GM23338 (cell line): Measurements from ENCODE around the gene SH2D5. TPM values are rescaled to one million over a fixed set of nuclear protein-coding genes. Genes with fewer than 3 reads are reported as not detected.

Experiments
- ATAC-seq: fragments of 200-7000 bp; cut with Tn5 transposase; 3 replicates; pipeline ENCODE4 v1.9.1; 2020
- DNase-seq: peaks from one replicate; pipeline ENCODE4 v3.0.0-alpha.2; 2015; ENCODE audit warnings: low spot score
- H2AFZ ChIP-seq: fragments of 200-600 bp; sonication (generic); 2 replicates; pipeline ENCODE4 v1.8.0; 2016; ENCODE audit warnings: antibody characterized with exemption, mild to moderate bottlenecking, moderate library complexity
- H3F3A ChIP-seq: fragments of 200-600 bp; sonication (generic); replicated peaks from 2 replicates; pipeline ENCODE4 v1.8.0; 2017; ENCODE audit warnings: antibody characterized with exemption, mixed run types, low read depth
- H3K27ac ChIP-seq: fragments of 200-600 bp; sonication (generic); 2 replicates; pipeline ENCODE4 v1.6.1; 2016; ENCODE audit warnings: low read depth
- H3K27me3 ChIP-seq: fragments of 200-600 bp; sonication (generic); 2 replicates; pipeline ENCODE4 v1.8.0; 2016; ENCODE audit warnings: mild to moderate bottlenecking, mixed run types, moderate library complexity; ENCODE audit not compliant: insufficient read depth
- H3K36me3 ChIP-seq: fragments of 200-600 bp; sonication (generic); 2 replicates; pipeline ENCODE4 v1.8.0; 2016; ENCODE audit warnings: mild to moderate bottlenecking; ENCODE audit not compliant: insufficient read depth
- H3K4me1 ChIP-seq: fragments of 200-600 bp; sonication (generic); 2 replicates; pipeline ENCODE4 v1.8.0; 2016; ENCODE audit warnings: mild to moderate bottlenecking, moderate library complexity; ENCODE audit not compliant: insufficient read depth
- H3K4me2 ChIP-seq: fragments of 200-600 bp; sonication (generic); 2 replicates; pipeline ENCODE4 v1.7.1; 2017; ENCODE audit warnings: mixed run types
- H3K4me3 ChIP-seq: fragments of 200-600 bp; sonication (generic); 2 replicates; pipeline ENCODE4 v1.6.1; 2016; ENCODE audit warnings: mixed run types
- H3K79me2 ChIP-seq: fragments of 200-600 bp; sonication (generic); replicated peaks from 2 replicates; pipeline ENCODE4 v1.8.0; 2017; ENCODE audit warnings: mild to moderate bottlenecking; ENCODE audit not compliant: insufficient read depth
- H3K9me2 ChIP-seq: fragments of 200-600 bp; sonication (generic); 2 replicates; pipeline ENCODE4 v1.8.0; 2017; ENCODE audit not compliant: insufficient read depth
- H4K20me1 ChIP-seq: fragments of 200-600 bp; sonication (generic); replicated peaks from 2 replicates; pipeline ENCODE4 v1.8.0; 2017; ENCODE audit warnings: mild to moderate bottlenecking; ENCODE audit not compliant: insufficient read depth
- H3K27ac Mint-ChIP-seq: 2 replicates; pipeline ENCODE4 v1.8.0; 2020; ENCODE audit warnings: inconsistent platforms, mild to moderate bottlenecking, moderate library complexity, mixed read lengths
- H3K27me3 Mint-ChIP-seq: 3 replicates; pipeline ENCODE4 v1.8.0; 2022; ENCODE audit warnings: low read depth, mild to moderate bottlenecking, moderate library complexity, mixed read lengths, inconsistent platforms; ENCODE audit not compliant: insufficient read depth, poor library complexity
- H3K36me3 Mint-ChIP-seq: 3 replicates; pipeline ENCODE4 v1.8.0; 2021; ENCODE audit warnings: low read depth, mild to moderate bottlenecking, inconsistent platforms, moderate library complexity, mixed read lengths
- H3K4me1 Mint-ChIP-seq: 3 replicates; pipeline ENCODE4 v1.8.0; 2020; ENCODE audit warnings: mild to moderate bottlenecking, inconsistent platforms, mixed read lengths
- H3K4me3 Mint-ChIP-seq: 3 replicates; pipeline ENCODE4 v1.8.0; 2021; ENCODE audit warnings: moderate library complexity, mild to moderate bottlenecking, inconsistent platforms, mixed read lengths
- H3K9me3 Mint-ChIP-seq: 3 replicates; pipeline ENCODE4 v1.8.0; 2020; ENCODE audit warnings: moderate library complexity, mild to moderate bottlenecking, inconsistent platforms, mixed read lengths
- CREB1 ChIP-seq: fragments of 250-450 bp; sonication (Bioruptor Pico); IDR thresholded peaks from 2 replicates; pipeline ENCODE4 v1.5.0; 2020; ENCODE audit warnings: low read depth, mild to moderate bottlenecking, moderate library complexity
- CTCF ChIP-seq, 2 experiments: fragments of 200-600 bp in 1 of 2; sonication (generic) in 1 of 2; conservative IDR thresholded peaks; 2 replicates each; pipeline versions ENCODE4 v1.5.1 to v1.6.1; 2016 to 2017; ENCODE audit warnings: antibody characterized with exemption in 2 of 2, low read depth in 2 of 2, mild to moderate bottlenecking in 2 of 2, moderate library complexity in 1 of 2
- ETS1 ChIP-seq: IDR thresholded peaks from 2 replicates; pipeline ENCODE4 v1.6.1; 2016; ENCODE audit warnings: antibody characterized with exemption
- EZH2 ChIP-seq: fragments of 200-600 bp; sonication (generic); IDR thresholded peaks from one replicate; pipeline ENCODE4 v1.8.0; 2017; ENCODE audit warnings: antibody characterized with exemption, mild to moderate bottlenecking, low read depth; ENCODE audit not compliant: unreplicated experiment
- EZH2phosphoT487 ChIP-seq: fragments of 200-600 bp; sonication (generic); IDR thresholded peaks from one replicate; pipeline ENCODE4 v1.8.1; 2018; ENCODE audit warnings: antibody characterized with exemption; ENCODE audit not compliant: unreplicated experiment
- JUNB ChIP-seq: IDR thresholded peaks from one replicate; pipeline ENCODE4 v1.6.1; 2016; ENCODE audit warnings: antibody characterized with exemption; ENCODE audit not compliant: unreplicated experiment
- NANOG ChIP-seq: IDR thresholded peaks from 2 replicates; pipeline ENCODE4 v1.6.1; 2016; ENCODE audit warnings: antibody characterized with exemption, borderline replicate concordance
- POLR2AphosphoS5 ChIP-seq: IDR thresholded peaks from 2 replicates; pipeline ENCODE4 v1.6.1; 2016; ENCODE audit warnings: antibody characterized with exemption, low read depth
- REST ChIP-seq: IDR thresholded peaks from one replicate; pipeline ENCODE4 v1.6.1; 2018; ENCODE audit warnings: antibody characterized with exemption; ENCODE audit not compliant: unreplicated experiment
- STAT1 ChIP-seq: IDR thresholded peaks from one replicate; pipeline ENCODE4 v1.6.1; 2016; ENCODE audit warnings: antibody characterized with exemption; ENCODE audit not compliant: unreplicated experiment
- ZNF114 ChIP-seq: fragments of 250-450 bp; sonication (Bioruptor Pico); IDR thresholded peaks from 2 replicates; pipeline ENCODE4 v1.5.0; 2020; ENCODE audit warnings: mild to moderate bottlenecking, moderate library complexity
- ZNF331 ChIP-seq: fragments of 250-450 bp; sonication (Bioruptor Pico); IDR thresholded peaks from 2 replicates; pipeline ENCODE4 v1.5.0; 2020; ENCODE audit warnings: low read depth, mild to moderate bottlenecking, moderate library complexity
- ZNF462 ChIP-seq: fragments of 250-450 bp; sonication (Bioruptor Pico); IDR thresholded peaks from 2 replicates; pipeline ENCODE4 v1.5.0; 2020; ENCODE audit warnings: mild to moderate bottlenecking, moderate library complexity
- polyA plus RNA-seq: library from polyadenylated mRNA; unstranded; fragments of >200 nt; fragmentation: Nextera tagmentation; extraction: Ambion mirVana; gene quantifications from 2 replicates; pipeline ENCODE4 v1.2.1, GENCODE V29; 2016
- total RNA-seq: library from RNA; depleted of rRNA; stranded (reverse); fragments of >200 nt; shearing (Covaris generic); gene quantifications from 2 replicates; pipeline ENCODE4 v1.2.3, GENCODE V29; 2014

The SH2D5 gene
- total and polyA plus RNA-seq, 2 experiments from 2014 or later = 5.0 to 24.8 TPM

GRCh38 chr1:20695515-20695914 is 37.0 kb downstream of the SH2D5 start (continued):
- no peak for TF ChIP-seq ZNF462 (CRISPR knock-in tag)

GRCh38 chr1:20693623-20694022 is 38.9 kb downstream of the SH2D5 start:
- Histone ChIP-seq H2AFZ (no peak overlapping the region), H3K79me2 (no peaks in the 10 kb centered on the region), H3K4me2 (no peak overlapping the region), H3K4me1 (peaks cover 10% of the 10 kb centered on the region; the same call in 1 of the 2 replicates), H4K20me1 (no peaks in the 10 kb centered on the region), H3K27ac (no peak overlapping the region), H3K4me3 (no peak overlapping the region), H3K9me2 (no peaks in the 10 kb centered on the region), H3F3A (0 out of 2 replicates have a peak, but pooled peaks cover 2% of the 10 kb centered on the region), H3K27me3 (no peaks in the 10 kb centered on the region), H3K36me3 (no peaks in the 10 kb centered on the region)
- peaks cover 4% of the 10 kb centered on the region; the same call in 2 of the 3 replicates for H3K36me3 Mint-ChIP-seq
- H3K9me3 Mint-ChIP-seq = no peaks in the 10 kb centered on the region; the same call in none of the 3 replicates
- ATAC-seq (no peak), DNase-seq (no peak)
- peaks cover 11% of the 10 kb centered on the region for H3K27me3 Mint-ChIP-seq
- H3K27ac Mint-ChIP-seq = no peak overlapping the region
- H3K4me3 Mint-ChIP-seq = no peak overlapping the region
- H3K4me1 Mint-ChIP-seq = peaks cover 11% of the 10 kb centered on the region
- TF ChIP-seq ETS1 (no peak), ZNF114 (CRISPR knock-in tag) (no peak), REST (no peak), EZH2phosphoT487 (no peak), EZH2 (no peak), JUNB (no peak), STAT1 (no peak), CREB1 (CRISPR knock-in tag) (no peak), NANOG (no peak), ZNF331 (CRISPR knock-in tag) (no peak), POLR2AphosphoS5 (no peak), CTCF (conservative IDR thresholded peaks at IDR 0.05; ENCODE audit: low read depth in 2 of 2) (no peak)
